A549 (cell line): ENCODE results near the gene GLYATL3. TPM values are rescaled to one million over a fixed set of nuclear protein-coding genes. Genes with fewer than 3 reads are reported as not detected.

Source experiments
- ATAC-seq, 2 experiments: fragments of 200-7000 bp in 1 of 2; fragments of >200 bp in 1 of 2; cut with Nextera tagmentation in 1 of 2; cut with Tn5 transposase in 1 of 2; 3 replicates each; pipeline versions ENCODE4 v1.8.0 to v1.9.1; 2018 to 2020; ENCODE audit warnings: mild to moderate bottlenecking in 1 of 2, moderate library complexity in 1 of 2
- CTCF ChIA-PET: fragments of 300-600 bp; sonication (Branson Sonifier 250); formaldehyde crosslinking; extraction: SDS; loops from one replicate; lab custom pipeline; 2021; ENCODE audit warnings: antibody characterized with exemption, inconsistent platforms; lab: Yijun Ruan, JAX
- POLR2A ChIA-PET: fragments of 350-600 bp; formaldehyde crosslinking; extraction: SDS; loops from one replicate; lab custom pipeline; 2021; ENCODE audit warnings: antibody characterized with exemption, inconsistent platforms; lab: Yijun Ruan, JAX
- DNase-seq, 2 experiments: peaks; one replicate each; pipeline versions ENCODE4 v3.0.0 to v3.0.0-alpha.2; 2011 to 2016; ENCODE audit warnings: low read depth in 1 of 2, low spot score in 1 of 2
- FAIRE-seq: peaks from 2 replicates; lab custom pipeline; 2011; peaks lifted over from hg19 to GRCh38; lab: Jason Lieb, UNC
- H3K27ac ChIP-seq, 2 experiments: fragments of >200 bp; sonication (Bioruptor Twin); formaldehyde crosslinking; 3 replicates each; pipeline ENCODE4 v1.5.1; 2016 to 2017
- H3K4me1 ChIP-seq: fragments of >200 bp; sonication (Bioruptor Twin); formaldehyde crosslinking; 3 replicates; pipeline ENCODE4 v1.6.1; 2016
- H3K4me2 ChIP-seq: fragments of >200 bp; sonication (Bioruptor Twin); formaldehyde crosslinking; 3 replicates; pipeline ENCODE4 v1.6.1; 2016
- H3K4me3 ChIP-seq: fragments of >200 bp; sonication (Bioruptor Twin); formaldehyde crosslinking; 3 replicates; pipeline ENCODE4 v1.5.1; 2016
- H3K9me3 ChIP-seq: fragments of >200 bp; sonication (Bioruptor Twin); formaldehyde crosslinking; 3 replicates; pipeline ENCODE4 v1.6.1; 2016
- BHLHE40 ChIP-seq: IDR thresholded peaks from 2 replicates; pipeline ENCODE4 v1.6.1; 2012; ENCODE audit warnings: low read depth, low read length, inconsistent platforms
- CBX2 ChIP-seq: fragments of 200-600 bp; sonication (generic); IDR thresholded peaks from 2 replicates; pipeline ENCODE4 v1.6.1; 2016; ENCODE audit warnings: low read depth, mild to moderate bottlenecking, borderline replicate concordance
- CBX8 ChIP-seq: fragments of 200-600 bp; sonication (generic); IDR thresholded peaks from 2 replicates; pipeline ENCODE4 v1.6.1; 2016
- CHD2 ChIP-seq: fragments of 150-350 bp; IDR thresholded peaks from 2 replicates; pipeline ENCODE4 v1.6.1; 2014; ENCODE audit warnings: low read length; ENCODE audit not compliant: partially characterized antibody
- CHD4 ChIP-seq: fragments of 200-600 bp; sonication (generic); IDR thresholded peaks from 2 replicates; pipeline ENCODE4 v1.6.1; 2016; ENCODE audit warnings: antibody characterized with exemption, mild to moderate bottlenecking, borderline replicate concordance
- EHMT2 ChIP-seq: fragments of 200-600 bp; sonication (generic); IDR thresholded peaks from 2 replicates; pipeline ENCODE4 v1.6.1; 2016; ENCODE audit warnings: antibody characterized with exemption, low read depth, mild to moderate bottlenecking, moderate library complexity
- EP300 ChIP-seq, 2 experiments: fragments of >200 bp; sonication (Bioruptor Twin); formaldehyde crosslinking; IDR thresholded peaks; 2 replicates in 1 of 2; 3 replicates in 1 of 2; pipeline ENCODE4 v1.6.1; 2016 to 2017
- FOSL2 ChIP-seq, 2 experiments: fragments of 450-650 bp in 1 of 2; fragments of >200 bp in 1 of 2; sonication (Bioruptor Twin) in 1 of 2; formaldehyde crosslinking; IDR thresholded peaks; 2 replicates each; pipeline versions ENCODE4 v1.5.0 to v1.6.1; 2016 to 2020; ENCODE audit warnings: mild to moderate bottlenecking in 1 of 2, moderate library complexity in 1 of 2
- GATA3 ChIP-seq: IDR thresholded peaks from 2 replicates; pipeline ENCODE4 v1.6.1; 2012; ENCODE audit warnings: borderline replicate concordance
- HOXB5 ChIP-seq: fragments of 250-450 bp; sonication (Bioruptor Pico); IDR thresholded peaks from 2 replicates; pipeline ENCODE4 v1.5.0; 2020; ENCODE audit warnings: mild to moderate bottlenecking, moderate library complexity
- KDM1A ChIP-seq: fragments of 200-600 bp; sonication (generic); IDR thresholded peaks from 2 replicates; pipeline ENCODE4 v1.6.1; 2016; ENCODE audit warnings: low read depth, mild to moderate bottlenecking
- KDM5A ChIP-seq: fragments of 200-600 bp; sonication (generic); IDR thresholded peaks from 2 replicates; pipeline ENCODE4 v1.6.1; 2016; ENCODE audit warnings: antibody characterized with exemption, mild to moderate bottlenecking
- MYC ChIP-seq: IDR thresholded peaks from 2 replicates; pipeline ENCODE4 v1.6.1; 2012; ENCODE audit warnings: mild to moderate bottlenecking, inconsistent platforms, low read length, improper control_type of control experiment, borderline replicate concordance
- NPAS2 ChIP-seq: fragments of 250-450 bp; sonication (Bioruptor Pico); IDR thresholded peaks from 2 replicates; pipeline ENCODE4 v1.8.0; 2022; ENCODE audit warnings: mild to moderate bottlenecking, moderate library complexity, borderline replicate concordance
- NR3C1 ChIP-seq: fragments of >200 bp; sonication (Bioruptor Twin); formaldehyde crosslinking; IDR thresholded peaks from 3 replicates; pipeline ENCODE4 v1.6.1; 2017
- POLR2A ChIP-seq: IDR thresholded peaks from 2 replicates; pipeline ENCODE4 v1.6.1; 2012; ENCODE audit warnings: mild to moderate bottlenecking, low read length
- RAD21 ChIP-seq, 2 experiments: fragments of >200 bp in 1 of 2; sonication (Bioruptor Twin) in 1 of 2; formaldehyde crosslinking in 1 of 2; IDR thresholded peaks in 1 of 2; conservative IDR thresholded peaks in 1 of 2; 2 replicates in 1 of 2; 3 replicates in 1 of 2; pipeline ENCODE4 v1.6.1; 2012 to 2018; ENCODE audit warnings: inconsistent platforms in 1 of 2
- RCOR1 ChIP-seq: fragments of 150-350 bp; IDR thresholded peaks from 2 replicates; pipeline ENCODE4 v1.6.1; 2014; ENCODE audit warnings: antibody characterized with exemption, low read length, low read depth
- SMC3 ChIP-seq: fragments of >200 bp; sonication (Bioruptor Twin); formaldehyde crosslinking; IDR thresholded peaks from 3 replicates; pipeline ENCODE4 v1.6.1; 2018; ENCODE audit warnings: inconsistent platforms
- TFCP2L1 ChIP-seq: fragments of 250-450 bp; sonication (Bioruptor Pico); IDR thresholded peaks from 2 replicates; pipeline ENCODE4 v1.5.0; 2021; ENCODE audit warnings: mild to moderate bottlenecking
- TP53 ChIP-seq: fragments of 250-450 bp; sonication (Bioruptor Pico); IDR thresholded peaks from 2 replicates; pipeline ENCODE4 v1.5.0; 2021; ENCODE audit warnings: mild to moderate bottlenecking, moderate library complexity
- ZC3H11A ChIP-seq: fragments of 450-650 bp; IDR thresholded peaks from 2 replicates; pipeline ENCODE4 v1.6.1; 2014; ENCODE audit warnings: antibody characterized with exemption, mild to moderate bottlenecking
- ZFP36 ChIP-seq: fragments of 450-650 bp; IDR thresholded peaks from 2 replicates; pipeline ENCODE4 v1.6.1; 2014; ENCODE audit warnings: borderline replicate concordance; ENCODE audit not compliant: partially characterized antibody
- ZNF302 ChIP-seq: fragments of 250-450 bp; sonication (Bioruptor Pico); IDR thresholded peaks from 2 replicates; pipeline ENCODE4 v1.9.0; 2021; ENCODE audit warnings: inconsistent platforms, mild to moderate bottlenecking, moderate library complexity
- WGBS: methylation state at CpG from one replicate; pipeline ENCODE4 v1.1.6; 2017; ENCODE audit errors: missing lambda C conversion rate; 5-methylcytosine and 5-hydroxymethylcytosine counted together
- polyA plus RNA-seq, 4 experiments: library from polyadenylated mRNA; depleted of rRNA in 3 of 4; stranded (reverse); fragments of >200 nt; fragmentation: RNase III in 1 of 4; extraction: RNeasy Plus Mini Kit Qiagen cat#74134 plus additional on column Dnase treatment in 1 of 4; gene quantifications; 2 replicates in 3 of 4; 3 replicates in 1 of 4; pipeline ENCODE4 v1.2.3, GENCODE V29; 2011 to 2017
- TF ChIP-seq, protein P1 (sequence below): IDR thresholded peaks from 2 replicates; pipeline ENCODE4 v1.6.1; 2012
- TF ChIP-seq, protein P2 (sequence below): IDR thresholded peaks from 2 replicates; pipeline ENCODE4 v1.6.1; 2012
- TF ChIP-seq, protein P3 (sequence below): IDR thresholded peaks from 2 replicates; pipeline ENCODE4 v1.6.1; 2012; ENCODE audit warnings: low read depth, borderline replicate concordance
- TF ChIP-seq, protein P4 (sequence below): fragments of 200-600 bp; sonication (generic); IDR thresholded peaks from 2 replicates; pipeline ENCODE4 v1.6.1; 2016; ENCODE audit warnings: antibody characterized with exemption, mild to moderate bottlenecking, moderate library complexity
- TF ChIP-seq, protein P5 (sequence below): fragments of >200 bp; sonication (Bioruptor Twin); formaldehyde crosslinking; IDR thresholded peaks from 3 replicates; pipeline ENCODE4 v1.6.1; 2016
- TF ChIP-seq, protein P6 (sequence below): fragments of >200 bp; sonication (Bioruptor Twin); formaldehyde crosslinking; IDR thresholded peaks from 2 replicates; pipeline ENCODE4 v1.6.1; 2016

The GLYATL3 gene
- polyA plus RNA-seq, 2 of the 4 experiments (the other 2 are of a cell fraction) = not detected

DNA sequence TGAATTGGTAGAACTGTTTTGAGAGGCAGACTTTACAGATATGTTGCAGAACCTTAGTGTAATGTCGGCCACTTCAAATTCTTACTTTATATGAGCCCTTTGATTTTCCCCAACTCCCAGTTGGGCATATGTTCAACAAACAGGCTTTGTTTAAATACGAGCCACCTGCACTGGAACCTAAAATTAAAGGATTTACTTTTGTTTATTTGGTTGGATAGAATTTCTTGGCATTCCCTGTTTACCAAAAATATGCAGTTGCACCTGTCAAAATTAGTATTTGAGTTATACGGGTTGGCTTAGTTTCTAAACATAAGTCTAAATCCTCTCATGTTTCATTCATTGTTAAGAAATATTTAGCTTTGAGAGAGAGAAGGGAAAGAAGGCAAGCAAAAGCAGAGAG, 2.4 kb upstream of the GLYATL3 start:
- no peak for ATAC-seq
- no peaks in the 10 kb centered on the region for H3K9me3 ChIP-seq
- TF ChIP-seq TFCP2L1 (no peak), RAD21 (conservative IDR thresholded peaks at IDR 0.05 in 1 of 2, IDR thresholded peaks at IDR 0.05 in 1 of 2) (no peak), MYC (no peak), NR3C1 (no peak), EP300 (IDR thresholded peaks at IDR 0.05) (no peak), CBX8 (no peak), ZFP36 (no peak), CHD2 (no peak), POLR2A (no peak), GATA3 (no peak), FOSL2 (IDR thresholded peaks at IDR 0.05) (no peak), FOSL2 (CRISPR knock-in tag; IDR thresholded peaks at IDR 0.05) (no peak), SMC3 (no peak), EHMT2 (no peak)
- TF ChIP-seq, protein P1, sequence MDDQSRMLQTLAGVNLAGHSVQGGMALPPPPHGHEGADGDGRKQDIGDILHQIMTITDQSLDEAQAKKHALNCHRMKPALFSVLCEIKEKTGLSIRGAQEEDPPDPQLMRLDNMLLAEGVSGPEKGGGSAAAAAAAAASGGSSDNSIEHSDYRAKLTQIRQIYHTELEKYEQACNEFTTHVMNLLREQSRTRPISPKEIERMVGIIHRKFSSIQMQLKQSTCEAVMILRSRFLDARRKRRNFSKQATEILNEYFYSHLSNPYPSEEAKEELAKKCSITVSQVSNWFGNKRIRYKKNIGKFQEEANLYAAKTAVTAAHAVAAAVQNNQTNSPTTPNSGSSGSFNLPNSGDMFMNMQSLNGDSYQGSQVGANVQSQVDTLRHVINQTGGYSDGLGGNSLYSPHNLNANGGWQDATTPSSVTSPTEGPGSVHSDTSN = no peak
- TF ChIP-seq, protein P2, sequence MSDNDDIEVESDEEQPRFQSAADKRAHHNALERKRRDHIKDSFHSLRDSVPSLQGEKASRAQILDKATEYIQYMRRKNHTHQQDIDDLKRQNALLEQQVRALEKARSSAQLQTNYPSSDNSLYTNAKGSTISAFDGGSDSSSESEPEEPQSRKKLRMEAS = no peak
- TF ChIP-seq, protein P3, sequence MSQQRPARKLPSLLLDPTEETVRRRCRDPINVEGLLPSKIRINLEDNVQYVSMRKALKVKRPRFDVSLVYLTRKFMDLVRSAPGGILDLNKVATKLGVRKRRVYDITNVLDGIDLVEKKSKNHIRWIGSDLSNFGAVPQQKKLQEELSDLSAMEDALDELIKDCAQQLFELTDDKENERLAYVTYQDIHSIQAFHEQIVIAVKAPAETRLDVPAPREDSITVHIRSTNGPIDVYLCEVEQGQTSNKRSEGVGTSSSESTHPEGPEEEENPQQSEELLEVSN = no peak
- TF ChIP-seq, protein P4, sequence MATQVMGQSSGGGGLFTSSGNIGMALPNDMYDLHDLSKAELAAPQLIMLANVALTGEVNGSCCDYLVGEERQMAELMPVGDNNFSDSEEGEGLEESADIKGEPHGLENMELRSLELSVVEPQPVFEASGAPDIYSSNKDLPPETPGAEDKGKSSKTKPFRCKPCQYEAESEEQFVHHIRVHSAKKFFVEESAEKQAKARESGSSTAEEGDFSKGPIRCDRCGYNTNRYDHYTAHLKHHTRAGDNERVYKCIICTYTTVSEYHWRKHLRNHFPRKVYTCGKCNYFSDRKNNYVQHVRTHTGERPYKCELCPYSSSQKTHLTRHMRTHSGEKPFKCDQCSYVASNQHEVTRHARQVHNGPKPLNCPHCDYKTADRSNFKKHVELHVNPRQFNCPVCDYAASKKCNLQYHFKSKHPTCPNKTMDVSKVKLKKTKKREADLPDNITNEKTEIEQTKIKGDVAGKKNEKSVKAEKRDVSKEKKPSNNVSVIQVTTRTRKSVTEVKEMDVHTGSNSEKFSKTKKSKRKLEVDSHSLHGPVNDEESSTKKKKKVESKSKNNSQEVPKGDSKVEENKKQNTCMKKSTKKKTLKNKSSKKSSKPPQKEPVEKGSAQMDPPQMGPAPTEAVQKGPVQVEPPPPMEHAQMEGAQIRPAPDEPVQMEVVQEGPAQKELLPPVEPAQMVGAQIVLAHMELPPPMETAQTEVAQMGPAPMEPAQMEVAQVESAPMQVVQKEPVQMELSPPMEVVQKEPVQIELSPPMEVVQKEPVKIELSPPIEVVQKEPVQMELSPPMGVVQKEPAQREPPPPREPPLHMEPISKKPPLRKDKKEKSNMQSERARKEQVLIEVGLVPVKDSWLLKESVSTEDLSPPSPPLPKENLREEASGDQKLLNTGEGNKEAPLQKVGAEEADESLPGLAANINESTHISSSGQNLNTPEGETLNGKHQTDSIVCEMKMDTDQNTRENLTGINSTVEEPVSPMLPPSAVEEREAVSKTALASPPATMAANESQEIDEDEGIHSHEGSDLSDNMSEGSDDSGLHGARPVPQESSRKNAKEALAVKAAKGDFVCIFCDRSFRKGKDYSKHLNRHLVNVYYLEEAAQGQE = no peak
- H3K4me2 ChIP-seq = no peak overlapping the region
- no peak for FAIRE-seq
- ChIA-PET POLR2A (no interaction called here), CTCF (interaction anchor here (0.6 kb wide), 1 partner anchor 890 kb away, joined by 3 read pairs; no protein-coding TSS in a partner anchor)
- H3K4me3 ChIP-seq = no peak overlapping the region
- WGBS = 81% methylated on average over 3 of the region's 3 CpGs
- H3K27ac ChIP-seq = no peak overlapping the region
- no peaks in the 10 kb centered on the region for H3K4me1 ChIP-seq
- no peak for DNase-seq

DNA sequence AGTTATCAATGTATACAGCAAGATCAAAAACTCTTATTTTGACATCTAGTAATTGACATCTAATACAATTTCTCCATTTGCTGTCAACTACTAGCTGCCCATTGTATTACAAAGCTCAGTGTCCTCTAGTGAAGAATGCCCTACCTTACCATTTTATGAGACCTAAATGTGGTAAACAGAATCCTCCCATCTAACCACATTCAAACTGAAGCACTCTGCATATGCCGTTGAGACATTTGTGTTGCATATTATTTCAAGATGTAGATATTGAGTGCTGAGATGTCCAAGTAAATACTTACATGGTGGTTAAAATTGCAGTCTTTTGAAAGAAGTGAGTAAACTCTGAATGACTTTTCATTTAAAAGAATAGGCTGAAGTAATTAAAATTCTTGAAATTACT, 597 bp upstream of the GLYATL3 start:
- CTCF ChIA-PET = no interaction called here
- Histone ChIP-seq H3K27ac (no peak overlapping the region), H3K4me1 (no peaks in the 10 kb centered on the region), H3K9me3 (no peaks in the 10 kb centered on the region), H3K4me3 (no peak overlapping the region), H3K4me2 (no peak overlapping the region)
- ATAC-seq = no peak
- POLR2A ChIA-PET = no interaction called here
- FAIRE-seq = no peak
- 13% methylated on average over 1 of the region's 1 CpG for WGBS
- no peak for DNase-seq
- TF ChIP-seq RCOR1 = no peak
- TF ChIP-seq ZNF302 = no peak
- TF ChIP-seq CHD4 = no peak
- no peak for TF ChIP-seq NPAS2 (CRISPR knock-in tag)
- TF ChIP-seq KDM1A = no peak
- TF ChIP-seq, protein P5, sequence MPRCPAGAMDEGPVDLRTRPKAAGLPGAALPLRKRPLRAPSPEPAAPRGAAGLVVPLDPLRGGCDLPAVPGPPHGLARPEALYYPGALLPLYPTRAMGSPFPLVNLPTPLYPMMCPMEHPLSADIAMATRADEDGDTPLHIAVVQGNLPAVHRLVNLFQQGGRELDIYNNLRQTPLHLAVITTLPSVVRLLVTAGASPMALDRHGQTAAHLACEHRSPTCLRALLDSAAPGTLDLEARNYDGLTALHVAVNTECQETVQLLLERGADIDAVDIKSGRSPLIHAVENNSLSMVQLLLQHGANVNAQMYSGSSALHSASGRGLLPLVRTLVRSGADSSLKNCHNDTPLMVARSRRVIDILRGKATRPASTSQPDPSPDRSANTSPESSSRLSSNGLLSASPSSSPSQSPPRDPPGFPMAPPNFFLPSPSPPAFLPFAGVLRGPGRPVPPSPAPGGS = no peak
- TF ChIP-seq CBX8 = no peak
- TF ChIP-seq, protein P6, sequence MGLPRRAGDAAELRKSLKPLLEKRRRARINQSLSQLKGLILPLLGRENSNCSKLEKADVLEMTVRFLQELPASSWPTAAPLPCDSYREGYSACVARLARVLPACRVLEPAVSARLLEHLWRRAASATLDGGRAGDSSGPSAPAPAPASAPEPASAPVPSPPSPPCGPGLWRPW = no peak
- TF ChIP-seq TP53 = no peak
- TF ChIP-seq ZC3H11A = no peak
- no peak for TF ChIP-seq TFCP2L1
- TF ChIP-seq FOSL2 (IDR thresholded peaks at IDR 0.05) = no peak
- no peak for TF ChIP-seq FOSL2 (CRISPR knock-in tag; IDR thresholded peaks at IDR 0.05)
- no peak for TF ChIP-seq KDM5A
- TF ChIP-seq CBX2 = no peak
- TF ChIP-seq BHLHE40 = no peak
- TF ChIP-seq HOXB5 (CRISPR knock-in tag) = no peak
- TF ChIP-seq POLR2A = no peak
